ENCODE data around the gene APOBEC3A.
"Not testable (repeated sequence)": the region's sequence is repeated elsewhere in the genome, so short reads cannot be mapped to it uniquely, and the experiment has no call there.

The APOBEC3A gene

DNA sequence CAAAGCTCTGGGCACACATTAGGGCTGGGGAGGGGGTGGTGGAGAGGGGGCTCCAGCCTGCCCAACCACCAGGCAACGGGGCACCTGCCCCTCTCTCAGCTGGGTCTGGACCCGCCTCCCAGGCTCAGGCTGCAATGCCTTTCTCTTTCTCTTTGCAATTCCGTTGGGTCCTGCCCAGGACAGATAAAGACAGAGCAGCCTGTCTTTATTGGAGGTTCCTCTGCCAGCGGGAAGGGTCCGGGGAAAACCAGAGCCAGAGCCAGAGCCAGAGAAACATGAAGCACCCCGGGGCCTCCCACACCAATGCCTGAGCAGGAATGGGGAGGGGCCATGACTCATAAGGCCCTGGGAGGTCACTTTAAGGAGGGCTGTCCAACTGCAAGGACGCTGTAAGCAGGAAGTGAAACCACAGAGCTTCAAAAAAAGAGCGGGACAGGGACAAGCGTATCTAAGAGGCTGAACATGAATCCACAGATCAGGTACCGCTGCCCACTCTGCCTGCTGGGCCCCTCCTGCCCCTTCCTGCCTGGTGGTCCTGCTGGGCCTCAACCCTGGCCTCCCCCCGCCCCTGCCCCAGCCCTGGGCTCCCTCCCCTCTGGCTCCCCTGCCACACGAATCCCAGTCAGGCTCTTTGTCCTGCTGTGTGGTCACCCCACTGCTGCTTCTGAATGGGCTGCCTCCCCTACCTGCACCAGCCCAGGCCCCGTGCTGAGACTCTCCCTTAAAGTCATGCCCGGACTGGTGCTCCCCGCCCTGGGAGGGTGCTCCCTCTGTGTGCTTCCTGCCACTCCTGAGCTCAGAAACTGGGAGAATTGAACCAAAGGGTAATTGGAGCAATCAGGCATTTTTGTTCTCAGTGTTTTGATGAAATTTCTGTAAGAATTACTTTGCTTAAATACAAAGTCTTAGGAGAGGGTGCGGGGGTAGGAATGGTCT, 24.9 kb downstream of the APOBEC3A start, which contains the start of gene APOBEC3B:
TSS of gene APOBEC3B (plus strand) at position 356 of the 936 bp plus-strand sequence. CDS start at position 463, 107 bp downstream.
- DNase-seq: peak; percentile 90

GRCh38 chr22:38984224-38984623, 26.8 kb downstream of the APOBEC3A start:
- DNase-seq: no peak

- DNase-seq: peak; percentile 94
Observed at GRCh38 chr22:38984784-38985757, 27.7 kb downstream of the APOBEC3A start.

GRCh38 chr22:38986629-38987028, 29.2 kb downstream of the APOBEC3A start:
- DNase-seq: no peak

- DNase-seq: no peak
Observed at GRCh38 chr22:38987171-38987895, 29.9 kb downstream of the APOBEC3A start.

DNA sequence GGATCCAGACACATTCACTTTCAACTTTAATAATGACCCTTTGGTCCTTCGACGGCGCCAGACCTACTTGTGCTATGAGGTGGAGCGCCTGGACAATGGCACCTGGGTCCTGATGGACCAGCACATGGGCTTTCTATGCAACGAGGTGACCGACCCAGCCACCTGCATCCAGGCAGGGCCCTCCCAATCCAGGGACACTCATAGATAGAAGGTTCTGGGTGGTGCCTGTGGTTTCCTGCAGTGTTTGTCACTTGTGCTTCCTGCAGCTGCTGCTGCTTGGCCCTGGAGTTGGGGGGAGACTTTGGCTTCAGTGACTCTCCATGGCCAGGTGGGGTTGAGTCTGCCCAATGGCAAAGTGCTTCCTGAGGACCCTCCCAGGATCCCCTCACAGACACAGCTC, 32.1 kb downstream of the APOBEC3A start:
- DNase-seq: peak; percentile 73

DNA sequence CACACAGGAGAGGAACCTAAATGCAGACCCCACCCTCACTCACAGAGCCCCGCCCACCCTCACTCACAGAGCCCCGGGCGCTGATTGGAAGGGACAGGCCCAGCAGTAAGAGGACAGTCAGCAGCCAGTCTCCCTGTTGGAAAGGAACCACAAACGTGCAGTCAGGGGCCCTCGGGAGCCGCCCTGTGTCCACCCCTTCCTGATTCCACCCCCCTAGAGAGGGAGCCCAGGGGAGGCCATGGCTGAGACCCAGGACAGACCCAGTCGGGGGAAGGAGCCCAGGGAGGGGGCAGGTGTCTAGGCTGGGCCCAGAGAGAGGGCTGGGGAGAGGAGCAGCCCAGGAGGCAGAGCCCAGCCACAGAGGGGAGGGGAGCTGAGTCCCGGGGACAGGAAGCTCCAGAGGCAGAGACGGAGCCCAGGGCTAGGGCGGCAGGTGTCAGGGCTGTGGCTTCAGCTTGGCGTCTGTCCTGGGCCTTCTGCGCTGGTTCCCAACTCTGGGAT, 35.5 kb downstream of the APOBEC3A start:
- not testable (repeated sequence) for DNase-seq

DNA sequence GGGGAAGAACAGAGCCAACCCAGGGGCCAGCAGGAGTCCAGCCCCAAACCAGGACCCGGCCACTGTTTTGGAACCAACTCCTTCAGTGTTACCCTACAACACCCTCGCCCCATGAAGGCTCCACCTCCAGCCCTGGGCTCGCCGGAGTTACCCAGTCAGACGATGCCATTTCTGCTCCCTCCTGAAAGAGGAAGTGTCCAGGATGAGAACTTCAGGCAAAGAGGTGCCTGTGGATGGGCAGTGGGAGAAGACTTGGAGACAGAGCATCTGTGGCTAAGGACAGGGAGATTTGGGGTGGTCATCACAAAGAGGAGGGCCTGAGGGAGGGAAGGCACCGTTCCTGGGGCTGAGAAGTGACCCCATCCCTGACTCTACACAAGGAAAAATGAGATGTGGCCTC, 38.7 kb downstream of the APOBEC3A start:
- DNase-seq: no peak

DNA sequence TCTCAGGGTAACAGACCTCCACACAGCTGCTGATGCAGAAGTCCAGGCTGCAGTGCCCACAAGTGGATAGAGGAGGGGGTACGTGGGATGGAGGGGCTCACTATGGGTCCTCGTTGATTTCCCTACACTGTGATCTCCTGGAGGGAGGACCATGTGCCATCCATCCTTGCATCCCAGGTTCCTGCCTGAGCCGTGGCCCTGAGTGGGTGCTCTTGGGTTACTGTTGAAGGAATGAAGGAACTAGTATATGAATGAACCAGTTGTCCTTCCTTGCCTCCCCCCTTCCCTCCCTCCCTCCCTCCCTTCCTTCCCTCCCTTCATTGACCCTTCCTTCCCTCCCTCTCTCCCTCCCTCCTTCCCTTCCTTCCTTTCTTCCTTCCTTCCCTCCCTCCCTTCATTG, 40.1 kb downstream of the APOBEC3A start:
- DNase-seq: no peak

DNA sequence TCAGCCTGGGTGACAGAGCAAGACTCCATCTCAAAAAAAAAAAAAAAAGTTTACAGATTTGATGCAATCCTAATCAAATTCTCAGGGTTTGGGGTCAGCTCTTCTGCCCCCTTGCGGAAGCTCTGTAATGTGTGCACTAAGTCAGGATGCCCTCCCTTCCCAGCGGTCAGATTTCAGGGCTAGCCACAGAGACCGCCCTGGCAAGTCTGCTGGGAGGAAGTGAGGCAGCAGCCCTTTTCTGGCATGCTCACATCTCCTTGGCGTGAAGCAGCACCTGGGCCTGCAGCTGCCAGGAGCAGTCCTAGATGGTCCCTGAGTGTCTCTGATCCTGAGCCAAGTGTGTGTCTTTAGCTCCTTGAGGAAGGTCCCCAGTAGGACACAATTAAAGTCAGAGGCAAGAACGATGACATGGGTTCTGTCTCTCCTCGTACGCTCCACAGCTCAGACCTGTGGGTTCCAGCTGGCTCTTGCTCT, 45.8 kb downstream of the APOBEC3A start:
- peak; percentile 88 for DNase-seq

DNA sequence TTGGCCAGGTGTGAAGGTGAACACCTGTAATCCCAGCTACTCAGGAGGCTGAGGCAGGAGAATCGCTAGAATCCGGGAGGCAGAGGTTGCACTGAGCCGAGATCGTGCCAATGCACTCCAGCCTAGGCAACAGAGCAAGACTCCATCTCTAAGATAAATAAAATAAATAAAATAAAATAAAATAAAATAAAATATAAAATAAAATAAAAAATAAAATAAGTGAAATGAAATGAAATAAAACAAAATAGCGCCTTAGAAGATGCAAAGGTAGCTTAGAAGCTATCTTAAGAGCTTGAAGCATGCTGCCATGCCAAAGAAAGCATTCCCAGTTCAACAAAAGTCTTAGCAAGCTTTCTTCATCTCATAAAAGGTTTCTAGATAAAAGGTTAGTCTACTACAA, 49.8 kb downstream of the APOBEC3A start:
- DNase-seq: no peak

DNA sequence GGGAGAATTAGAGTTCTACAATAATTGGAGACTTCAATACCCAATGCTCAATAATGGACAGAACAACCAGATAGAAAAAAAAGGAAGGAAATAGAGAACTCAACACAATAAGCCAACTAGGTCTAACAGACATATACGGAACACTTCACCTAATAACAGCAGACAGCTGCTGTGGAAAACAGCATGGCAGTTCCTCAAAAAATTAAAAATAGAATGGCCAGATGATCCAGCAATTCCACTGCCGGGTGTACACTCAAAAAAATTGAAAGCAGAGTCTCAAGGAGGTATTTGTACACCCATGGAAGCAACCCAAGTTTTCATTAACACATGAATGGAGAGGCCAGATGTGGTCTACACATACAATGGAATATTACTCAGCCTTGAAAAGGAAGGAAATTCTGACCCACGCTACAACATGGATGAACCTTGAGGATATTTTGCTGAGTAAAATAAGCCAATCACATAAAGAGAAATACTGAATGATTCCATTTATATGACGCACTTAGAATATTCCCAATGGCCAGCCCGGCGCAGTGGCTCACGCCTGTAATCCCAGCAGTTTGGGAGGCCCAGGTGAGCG, 51.0 kb downstream of the APOBEC3A start:
- DNase-seq: not testable (repeated sequence)

DNA sequence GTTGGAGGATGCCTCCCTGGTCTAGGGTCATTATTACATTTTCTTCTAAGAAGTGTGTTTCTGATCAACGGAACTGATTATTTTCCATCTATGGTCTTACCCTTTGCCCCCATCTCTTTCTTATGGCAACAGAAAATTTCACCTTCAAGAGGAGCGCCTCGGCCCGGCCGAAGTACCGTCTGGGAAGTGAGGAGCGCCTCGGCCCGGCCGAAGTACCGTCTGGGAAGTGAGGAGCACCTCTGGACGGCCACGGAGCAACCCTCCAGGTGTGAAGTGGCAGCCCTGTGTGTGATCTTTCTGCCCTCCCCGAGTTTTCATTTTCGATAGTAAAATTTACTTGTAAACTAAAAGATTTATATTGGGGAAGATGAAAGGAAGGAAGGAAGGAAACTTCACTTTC, 53.5 kb downstream of the APOBEC3A start:
- no peak for DNase-seq

Data from activated effector memory CD4-positive, alpha-beta T cell treated with anti-CD3 and anti-CD28 coated beads, Interleukin-2, amount 50 U/mL, for 16 hours (primary cell).